ENCODE data around the gene STX1B. TPM values are rescaled to one million over a fixed set of nuclear protein-coding genes. Genes with fewer than 3 reads are reported as not detected.

Gene STX1B
- polyA plus RNA-seq, 2 donors = 0.29 to 1.6 TPM

DNA sequence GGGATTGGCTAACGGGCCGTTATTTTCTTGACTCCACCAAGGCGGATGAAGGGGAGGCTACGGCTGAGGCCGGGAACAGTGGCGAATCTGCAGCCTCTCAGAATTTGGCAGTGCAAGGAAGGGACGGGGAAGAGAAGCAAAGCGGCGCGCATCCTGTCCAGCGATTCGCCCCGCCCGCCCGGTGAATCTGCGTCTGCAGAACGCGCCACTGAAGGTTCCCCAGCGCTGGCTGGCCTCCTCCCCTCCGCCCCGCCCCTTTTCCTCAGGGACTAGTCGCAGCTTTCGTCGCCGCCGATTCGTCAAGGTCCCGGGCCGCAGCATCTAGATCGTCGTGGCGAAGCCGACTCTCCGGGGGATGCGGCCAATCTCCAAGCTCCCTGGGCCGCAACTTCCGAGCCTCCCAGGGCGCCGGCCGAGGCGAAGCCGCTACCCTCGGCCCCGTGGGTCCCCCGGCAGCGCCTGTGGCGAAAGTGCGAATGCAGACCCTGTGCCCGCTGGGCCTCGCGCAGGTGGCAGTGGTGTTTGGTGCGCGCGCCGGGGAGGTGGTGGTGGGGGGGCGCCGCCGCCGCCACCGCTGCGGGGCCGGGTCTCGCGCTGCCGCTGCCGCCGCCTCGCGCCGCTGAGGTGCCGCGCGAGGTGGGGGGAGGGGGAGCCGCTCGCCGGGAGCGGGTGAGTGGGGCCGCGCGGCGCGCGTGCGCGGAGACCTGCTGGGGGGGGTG lies 52.8 kb downstream of the STX1B start, which contains the start of gene SETD1A:
Gene SETD1A, plus strand, starts transcription at position 299 of the 719 bp plus-strand sequence. CDS start 978 bp downstream, outside the sequence.
- Histone ChIP-seq H3K9me3 (ENCODE audit: control insufficient read depth in 2 of 2, insufficient read depth in 1 of 2, low read depth in 1 of 2, low read length in 1 of 2) (no peaks in the 10 kb centered on the region), H3K4me3 (ENCODE audit: low read depth in 1 of 2, low read length in 2 of 2) (peak within 1 kb of the TSS; percentile 90), H3K27me3 (ENCODE audit: control insufficient read depth in 1 of 2, insufficient read depth in 2 of 2, low read length in 2 of 2) (no peaks in the 10 kb centered on the region), H3K4me1 (ENCODE audit: control insufficient read depth in 2 of 2, insufficient read depth in 2 of 2, low read length in 1 of 2) (peaks cover 9 to 15% of the 10 kb centered on the region in 2 donors), H3K27ac (ENCODE audit: low read depth in 2 of 2, low read length in 1 of 2) (peak within 1 kb of the TSS; percentile 96 to 98), H3K36me3 (ENCODE audit: control insufficient read depth in 2 of 2, insufficient read depth in 2 of 2, low read length in 1 of 2) (peaks cover 6 to 12% of the 10 kb centered on the region in 2 donors)
- WGBS, 2 donors = 0 to 1% methylated on average over 48 to 85 of the region's 85 CpGs

DNA sequence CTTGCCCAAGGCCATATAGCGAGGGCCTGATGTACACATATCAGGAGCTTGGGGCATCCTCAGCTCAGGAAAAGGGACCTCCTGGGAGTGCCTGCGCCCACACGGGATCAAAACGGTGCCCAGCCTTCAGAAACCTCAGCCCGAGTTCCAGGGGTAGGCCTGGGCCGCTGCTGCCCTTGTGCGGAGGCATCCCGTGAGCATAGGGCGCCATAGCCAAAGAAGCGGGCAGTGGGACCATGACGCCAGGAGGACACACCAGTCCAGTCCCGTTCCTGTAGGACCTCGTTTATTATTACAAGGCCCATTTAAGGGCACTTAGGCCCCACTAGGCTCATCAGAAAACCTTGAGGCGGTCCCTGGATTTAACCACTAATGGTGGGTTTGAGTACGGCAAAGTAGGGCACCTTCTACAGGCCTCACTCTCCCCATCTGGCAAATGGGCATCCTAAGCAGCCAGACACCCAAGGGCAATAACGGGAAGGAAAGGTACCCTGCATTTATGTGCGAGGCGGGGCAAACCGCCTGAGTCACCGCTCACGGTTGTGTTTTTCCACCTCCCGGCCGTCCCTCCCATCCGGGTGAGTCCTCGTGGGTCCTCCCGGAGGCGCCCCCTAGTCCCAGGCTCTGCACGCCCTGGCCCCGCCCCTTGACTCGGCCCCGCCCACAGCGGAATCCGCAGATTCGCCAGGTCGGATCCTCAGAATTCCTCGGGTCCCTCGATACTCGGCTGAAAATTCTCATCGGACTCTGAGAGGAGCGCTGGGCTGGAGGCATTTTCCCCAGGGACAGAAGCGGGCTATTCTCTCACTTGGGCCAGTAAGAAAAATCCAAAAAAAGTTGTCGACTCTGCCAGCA lies 53.6 kb downstream of the STX1B start:
- peak overlapping the region; percentile 90 for H3K4me3 ChIP-seq (ENCODE audit: low read depth in 1 of 2, low read length in 2 of 2)
- H3K36me3 ChIP-seq (ENCODE audit: control insufficient read depth in 2 of 2, insufficient read depth in 2 of 2, low read length in 1 of 2) = peaks cover 6 to 12% of the 10 kb centered on the region in 2 donors
- H3K4me1 ChIP-seq (ENCODE audit: control insufficient read depth in 2 of 2, insufficient read depth in 2 of 2, low read length in 1 of 2) = peaks cover 9 to 15% of the 10 kb centered on the region in 2 donors
- H3K27ac ChIP-seq (ENCODE audit: low read depth in 2 of 2, low read length in 1 of 2) = peak overlapping the region; percentile 96 to 98
- no peaks in the 10 kb centered on the region for H3K9me3 ChIP-seq (ENCODE audit: control insufficient read depth in 2 of 2, insufficient read depth in 1 of 2, low read depth in 1 of 2, low read length in 1 of 2)
- WGBS, 2 donors = 25 to 27% methylated on average over 42 of the region's 42 CpGs
- H3K27me3 ChIP-seq (ENCODE audit: control insufficient read depth in 1 of 2, insufficient read depth in 2 of 2, low read length in 2 of 2) = no peaks in the 10 kb centered on the region

DNA sequence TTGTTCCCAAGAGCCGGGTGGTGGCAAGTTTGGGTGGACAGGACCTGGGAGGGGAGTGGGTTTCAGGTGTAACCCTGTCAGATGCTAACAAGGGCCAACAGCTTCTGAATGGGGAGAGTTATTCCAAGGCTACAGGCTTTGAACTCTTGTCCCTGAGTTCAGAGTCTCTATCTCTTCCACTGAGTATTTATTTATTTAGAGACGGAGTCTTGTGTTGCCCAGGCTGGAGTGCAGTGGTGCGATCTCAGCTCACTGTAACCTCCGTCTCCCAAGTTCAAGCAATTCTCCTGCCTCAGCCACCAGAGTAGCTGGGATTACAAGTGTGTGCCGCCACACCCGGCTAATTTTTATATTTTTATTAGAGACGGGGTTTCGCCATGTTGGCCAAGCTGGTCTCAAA lies 55.4 kb downstream of the STX1B start:
- Histone ChIP-seq H3K27me3 (ENCODE audit: control insufficient read depth in 1 of 2, insufficient read depth in 2 of 2, low read length in 2 of 2) (no peaks in the 10 kb centered on the region), H3K4me3 (ENCODE audit: low read depth in 1 of 2, low read length in 2 of 2) (no peak overlapping the region), H3K27ac (ENCODE audit: low read depth in 2 of 2, low read length in 1 of 2) (no peak overlapping the region), H3K4me1 (ENCODE audit: control insufficient read depth in 2 of 2, insufficient read depth in 2 of 2, low read length in 1 of 2) (peaks cover 13 to 25% of the 10 kb centered on the region in 2 donors), H3K36me3 (ENCODE audit: control insufficient read depth in 2 of 2, insufficient read depth in 2 of 2, low read length in 1 of 2) (peaks cover 0 to 2% of the 10 kb centered on the region in 2 donors), H3K9me3 (ENCODE audit: control insufficient read depth in 2 of 2, insufficient read depth in 1 of 2, low read depth in 1 of 2, low read length in 1 of 2) (no peaks in the 10 kb centered on the region)
- 79 to 84% methylated on average over 8 of the region's 8 CpGs for WGBS, 2 donors

DNA sequence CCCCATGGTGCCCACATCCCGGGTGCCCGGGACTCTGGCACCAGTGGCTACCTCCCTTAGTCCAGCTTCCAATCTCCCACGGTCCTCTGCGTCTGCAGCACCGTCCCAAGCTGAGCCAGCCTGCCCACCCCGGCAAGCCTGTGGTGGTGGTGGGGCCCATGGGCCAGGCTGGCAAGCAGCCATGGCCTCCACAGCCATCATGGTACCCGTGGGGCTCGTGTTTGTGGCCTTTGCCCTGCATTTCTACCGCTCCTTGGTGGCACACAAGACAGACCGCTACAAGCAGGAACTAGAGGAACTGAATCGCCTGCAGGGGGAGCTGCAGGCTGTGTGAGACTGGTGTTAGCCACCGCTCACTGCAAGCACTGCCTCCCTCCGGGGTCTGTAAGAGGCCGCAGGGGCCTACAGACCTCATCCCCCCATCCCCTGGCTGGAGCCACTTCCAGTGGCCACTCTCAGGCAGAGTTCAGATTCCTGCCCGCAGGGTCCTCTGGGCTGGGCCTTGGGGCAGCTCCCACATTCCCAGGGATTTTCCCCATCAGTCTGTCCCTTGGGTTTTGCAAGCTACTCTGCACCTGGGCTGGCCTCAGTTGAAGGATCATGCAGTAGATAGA lies 56.8 kb downstream of the STX1B start:
- Histone ChIP-seq H3K4me1 (ENCODE audit: control insufficient read depth in 2 of 2, insufficient read depth in 2 of 2, low read length in 1 of 2) (peaks cover 10 to 28% of the 10 kb centered on the region in 2 donors), H3K36me3 (ENCODE audit: control insufficient read depth in 2 of 2, insufficient read depth in 2 of 2, low read length in 1 of 2) (peaks cover 0 to 2% of the 10 kb centered on the region in 2 donors), H3K27me3 (ENCODE audit: control insufficient read depth in 1 of 2, insufficient read depth in 2 of 2, low read length in 2 of 2) (no peaks in the 10 kb centered on the region), H3K4me3 (ENCODE audit: low read depth in 1 of 2, low read length in 2 of 2) (no peak overlapping the region), H3K9me3 (ENCODE audit: control insufficient read depth in 2 of 2, insufficient read depth in 1 of 2, low read depth in 1 of 2, low read length in 1 of 2) (no peaks in the 10 kb centered on the region), H3K27ac (ENCODE audit: low read depth in 2 of 2, low read length in 1 of 2) (peak overlapping the region in 1 of 2 donors; percentile 18)
- WGBS, 2 donors = 40 to 47% methylated on average over 15 of the region's 15 CpGs

DNA sequence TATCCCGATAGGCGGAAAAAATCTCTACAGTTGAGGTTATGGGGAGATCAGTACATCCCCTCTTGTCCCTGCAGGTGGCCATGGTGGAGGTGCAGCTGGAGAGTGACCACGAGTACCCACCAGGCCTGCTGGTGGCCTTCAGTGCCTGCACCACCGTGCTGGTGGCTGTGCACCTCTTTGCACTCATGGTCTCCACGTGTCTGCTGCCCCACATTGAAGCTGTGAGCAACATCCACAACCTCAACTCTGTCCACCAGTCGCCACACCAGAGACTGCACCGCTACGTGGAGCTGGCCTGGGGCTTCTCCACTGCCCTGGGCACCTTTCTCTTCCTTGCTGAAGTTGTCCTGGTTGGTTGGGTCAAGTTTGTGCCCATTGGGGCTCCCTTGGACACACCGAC lies 57.3 kb downstream of the STX1B start:
- Histone ChIP-seq H3K9me3 (ENCODE audit: control insufficient read depth in 2 of 2, insufficient read depth in 1 of 2, low read depth in 1 of 2, low read length in 1 of 2) (no peaks in the 10 kb centered on the region), H3K27ac (ENCODE audit: low read depth in 2 of 2, low read length in 1 of 2) (no peak overlapping the region), H3K4me3 (ENCODE audit: low read depth in 1 of 2, low read length in 2 of 2) (no peak overlapping the region), H3K4me1 (ENCODE audit: control insufficient read depth in 2 of 2, insufficient read depth in 2 of 2, low read length in 1 of 2) (peaks cover 8 to 25% of the 10 kb centered on the region in 2 donors), H3K36me3 (ENCODE audit: control insufficient read depth in 2 of 2, insufficient read depth in 2 of 2, low read length in 1 of 2) (peaks cover 0 to 2% of the 10 kb centered on the region in 2 donors), H3K27me3 (ENCODE audit: control insufficient read depth in 1 of 2, insufficient read depth in 2 of 2, low read length in 2 of 2) (no peaks in the 10 kb centered on the region)
- WGBS, 2 donors = 82 to 87% methylated on average over 9 of the region's 9 CpGs

DNA sequence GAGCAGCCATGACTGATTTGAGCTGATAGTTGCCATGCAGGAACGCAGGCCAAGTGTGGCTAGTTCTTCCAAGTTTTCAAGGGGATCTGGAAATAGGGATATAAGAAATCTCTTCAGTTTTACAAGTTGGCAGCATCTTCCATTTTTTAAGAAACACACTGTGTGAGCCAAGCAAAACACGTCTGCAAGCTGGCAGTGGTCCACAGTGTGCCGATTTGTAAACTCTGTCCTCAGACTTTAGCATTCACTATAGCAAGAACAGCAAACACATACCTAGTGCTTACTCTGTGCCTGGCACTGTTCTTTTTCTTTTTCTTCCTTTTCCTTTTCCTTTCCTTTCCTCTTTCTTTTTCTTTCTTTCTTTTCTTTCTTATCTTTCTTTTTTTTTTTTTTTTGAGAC lies 58.7 kb downstream of the STX1B start:
- Histone ChIP-seq H3K9me3 (ENCODE audit: control insufficient read depth in 2 of 2, insufficient read depth in 1 of 2, low read depth in 1 of 2, low read length in 1 of 2) (no peaks in the 10 kb centered on the region), H3K27ac (ENCODE audit: low read depth in 2 of 2, low read length in 1 of 2) (peak overlapping the region; percentile 3 to 90), H3K4me1 (ENCODE audit: control insufficient read depth in 2 of 2, insufficient read depth in 2 of 2, low read length in 1 of 2) (peaks cover 8 to 23% of the 10 kb centered on the region in 2 donors), H3K27me3 (ENCODE audit: control insufficient read depth in 1 of 2, insufficient read depth in 2 of 2, low read length in 2 of 2) (no peaks in the 10 kb centered on the region), H3K4me3 (ENCODE audit: low read depth in 1 of 2, low read length in 2 of 2) (no peak overlapping the region), H3K36me3 (ENCODE audit: control insufficient read depth in 2 of 2, insufficient read depth in 2 of 2, low read length in 1 of 2) (peaks cover 0 to 6% of the 10 kb centered on the region in 2 donors)
- WGBS, 2 donors = 25 to 26% methylated on average over 3 of the region's 3 CpGs

DNA sequence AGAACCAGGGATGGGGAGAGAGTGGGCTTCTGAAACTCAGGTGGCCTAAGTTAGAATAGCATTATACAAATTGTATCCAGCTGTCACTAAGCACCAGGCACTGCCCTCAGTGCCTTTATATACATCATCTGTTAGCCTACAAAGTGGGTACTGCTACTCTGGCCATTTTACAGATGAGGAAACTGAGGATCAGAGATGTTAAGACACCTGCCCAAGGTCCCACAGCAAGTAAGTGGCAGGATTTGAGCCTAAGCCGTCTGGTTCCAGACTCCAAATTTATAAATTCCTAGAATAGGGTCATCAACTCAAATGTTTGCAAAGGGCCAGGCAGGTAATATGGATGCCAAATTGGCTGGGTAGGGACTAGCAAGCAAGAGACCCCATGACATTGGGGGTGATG lies 59.2 kb downstream of the STX1B start:
- no peak overlapping the region for H3K4me3 ChIP-seq (ENCODE audit: low read depth in 1 of 2, low read length in 2 of 2)
- no peaks in the 10 kb centered on the region for H3K27me3 ChIP-seq (ENCODE audit: control insufficient read depth in 1 of 2, insufficient read depth in 2 of 2, low read length in 2 of 2)
- H3K4me1 ChIP-seq (ENCODE audit: control insufficient read depth in 2 of 2, insufficient read depth in 2 of 2, low read length in 1 of 2) = peaks cover 6 to 20% of the 10 kb centered on the region in 2 donors
- no peaks in the 10 kb centered on the region for H3K9me3 ChIP-seq (ENCODE audit: control insufficient read depth in 2 of 2, insufficient read depth in 1 of 2, low read depth in 1 of 2, low read length in 1 of 2)
- H3K36me3 ChIP-seq (ENCODE audit: control insufficient read depth in 2 of 2, insufficient read depth in 2 of 2, low read length in 1 of 2) = peaks cover 0 to 11% of the 10 kb centered on the region in 2 donors
- H3K27ac ChIP-seq (ENCODE audit: low read depth in 2 of 2, low read length in 1 of 2) = peak overlapping the region; percentile 4 to 90
- 49 to 72% methylated on average over 1 of the region's 1 CpG for WGBS, 2 donors

DNA sequence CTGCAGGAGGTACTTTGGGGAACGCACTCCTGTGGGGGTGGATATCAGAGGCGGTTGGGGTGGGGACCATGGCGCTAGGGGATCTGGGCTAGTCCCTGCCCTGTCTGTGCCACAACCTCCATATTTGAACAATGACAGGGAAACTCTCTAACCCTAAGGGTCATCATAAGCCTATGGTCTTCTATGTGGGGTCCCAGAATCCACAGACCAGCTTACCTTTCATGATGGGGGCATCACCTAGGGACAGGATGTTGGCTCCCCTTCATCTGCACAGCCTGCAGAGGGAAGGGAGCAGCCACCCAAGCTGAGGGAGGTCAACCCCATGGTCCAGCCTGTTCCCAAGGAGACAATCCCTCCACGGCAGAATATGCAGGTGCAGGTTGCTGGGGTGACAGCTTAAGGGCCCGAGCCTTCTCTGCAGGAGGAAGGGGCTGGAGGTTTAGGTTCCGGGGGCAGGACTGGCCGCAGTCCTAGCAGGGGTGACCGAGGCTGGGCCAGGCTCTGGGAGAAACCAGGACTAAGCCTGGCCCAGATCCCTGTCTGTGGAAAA lies 59.8 kb downstream of the STX1B start:
- H3K36me3 ChIP-seq (ENCODE audit: control insufficient read depth in 2 of 2, insufficient read depth in 2 of 2, low read length in 1 of 2) = peaks cover 0 to 11% of the 10 kb centered on the region in 2 donors
- no peaks in the 10 kb centered on the region for H3K9me3 ChIP-seq (ENCODE audit: control insufficient read depth in 2 of 2, insufficient read depth in 1 of 2, low read depth in 1 of 2, low read length in 1 of 2)
- WGBS, 2 donors = 53 to 63% methylated on average over 8 of the region's 8 CpGs
- peaks cover 6 to 20% of the 10 kb centered on the region in 2 donors for H3K4me1 ChIP-seq (ENCODE audit: control insufficient read depth in 2 of 2, insufficient read depth in 2 of 2, low read length in 1 of 2)
- H3K27me3 ChIP-seq (ENCODE audit: control insufficient read depth in 1 of 2, insufficient read depth in 2 of 2, low read length in 2 of 2) = no peaks in the 10 kb centered on the region
- peak overlapping the region; percentile 90 to 94 for H3K27ac ChIP-seq (ENCODE audit: low read depth in 2 of 2, low read length in 1 of 2)
- H3K4me3 ChIP-seq (ENCODE audit: low read depth in 1 of 2, low read length in 2 of 2) = no peak overlapping the region

All from esophagus (tissue), 2 donors.